Suprapubic skin (tissue), 4 donors: ENCODE data around the gene ENDOG. TPM values are rescaled to one million over a fixed set of nuclear protein-coding genes. Genes with fewer than 3 reads are reported as not detected.

Experiments
- DNase-seq, 2 donors: peaks; one replicate each; pipeline ENCODE4 v3.0.0-alpha.2; 2019; ENCODE audit warnings: low spot score in 2 of 2
- H3K27ac ChIP-seq: fragments of 200-600 bp; sonication (generic); one replicate; pipeline ENCODE4 v1.5.1; 2019
- H3K27me3 ChIP-seq: fragments of 200-600 bp; sonication (generic); one replicate; pipeline ENCODE4 v1.5.1; 2019
- H3K36me3 ChIP-seq: fragments of 200-600 bp; sonication (generic); one replicate; pipeline ENCODE4 v1.5.1; 2019
- H3K4me1 ChIP-seq: fragments of 200-600 bp; sonication (generic); one replicate; pipeline ENCODE4 v1.5.1; 2019
- H3K4me3 ChIP-seq: fragments of 200-600 bp; sonication (generic); one replicate; pipeline ENCODE4 v1.5.1; 2019; ENCODE audit warnings: mild to moderate bottlenecking
- H3K9me3 ChIP-seq: fragments of 200-600 bp; sonication (generic); one replicate; pipeline ENCODE4 v1.5.1; 2019
- CTCF ChIP-seq, 2 donors: fragments of 200-600 bp in 1 of 2; fragments of 450-650 bp in 1 of 2; sonication (generic) in 1 of 2; IDR thresholded peaks; one replicate each; pipeline ENCODE4 v1.5.1; 2016 to 2019; ENCODE audit warnings: antibody characterized with exemption in 2 of 2, mild to moderate bottlenecking in 1 of 2, moderate library complexity in 1 of 2
- EP300 ChIP-seq: sonication (generic); formaldehyde crosslinking; IDR thresholded peaks from one replicate; pipeline ENCODE4 v1.6.1; 2017; ENCODE audit warnings: antibody characterized with exemption
- POLR2A ChIP-seq, 2 donors: fragments of 450-650 bp; IDR thresholded peaks; one replicate each; pipeline ENCODE4 v1.6.1; 2017; ENCODE audit warnings: antibody characterized with exemption in 2 of 2, mild to moderate bottlenecking in 2 of 2, moderate library complexity in 2 of 2
- POLR2AphosphoS5 ChIP-seq, 3 donors: sonication (generic); formaldehyde crosslinking; IDR thresholded peaks; one replicate each; pipeline ENCODE4 v1.6.1; 2017; ENCODE audit warnings: antibody characterized with exemption in 3 of 3
- WGBS: methylation state at CpG from one replicate; pipeline ENCODE4 v1.1.5; 2018; 5-methylcytosine and 5-hydroxymethylcytosine counted together
- total RNA-seq, 4 donors: library from RNA; depleted of rRNA; stranded (reverse); fragments of >200 nt; gene quantifications; one replicate each; pipeline ENCODE4 v1.1.0, GENCODE V29; 2016

ENDOG gene
- total RNA-seq, 4 donors from 2014 or later: 11.5 to 34.0 (median 21.6) TPM

- Histone ChIP-seq H3K4me1 (peaks cover 2% of the 10 kb centered on the region), H3K27me3 (no peaks in the 10 kb centered on the region), H3K9me3 (no peaks in the 10 kb centered on the region), H3K4me3 (no peak overlapping the region), H3K27ac (no peak overlapping the region), H3K36me3 (no peaks in the 10 kb centered on the region)
- TF ChIP-seq EP300 (no peak), POLR2AphosphoS5 (IDR thresholded peaks at IDR 0.05) (no peak), POLR2A (IDR thresholded peaks at IDR 0.05) (no peak), CTCF (IDR thresholded peaks at IDR 0.05) (no peak)
- WGBS: 100% methylated on average over 1 of the region's 1 CpG
- DNase-seq: no peak
Measured at GRCh38 chr9:128782669-128783068, 35.6 kb upstream of the ENDOG start.

GRCh38 chr9:128785427-128785826, 32.9 kb upstream of the ENDOG start:
- H3K4me1 ChIP-seq: peaks cover 16% of the 10 kb centered on the region
- no peak for DNase-seq
- no peaks in the 10 kb centered on the region for H3K9me3 ChIP-seq
- H3K36me3 ChIP-seq: peaks cover 6% of the 10 kb centered on the region
- TF ChIP-seq POLR2A (IDR thresholded peaks at IDR 0.05): no peak
- TF ChIP-seq POLR2AphosphoS5 (IDR thresholded peaks at IDR 0.05): no peak
- TF ChIP-seq CTCF (IDR thresholded peaks at IDR 0.05): no peak
- TF ChIP-seq EP300: no peak
- 94% methylated on average over 6 of the region's 6 CpGs for WGBS
- H3K4me3 ChIP-seq: no peak overlapping the region
- no peak overlapping the region for H3K27ac ChIP-seq
- H3K27me3 ChIP-seq: no peaks in the 10 kb centered on the region

- DNase-seq: peak; percentile 95 to 96
- WGBS: 24% methylated on average over 15 of the region's 64 CpGs
- peaks cover 22% of the 10 kb centered on the region for H3K36me3 ChIP-seq
- TF ChIP-seq CTCF (IDR thresholded peaks at IDR 0.05) (no peak), POLR2AphosphoS5 (IDR thresholded peaks at IDR 0.05) (peak in 2 of 3 donors; percentile 28 to 81), POLR2A (IDR thresholded peaks at IDR 0.05) (no peak), EP300 (no peak)
- peak within 1 kb of the TSS; percentile 85 for H3K27ac ChIP-seq
- H3K9me3 ChIP-seq: no peaks in the 10 kb centered on the region
- H3K27me3 ChIP-seq: no peaks in the 10 kb centered on the region
- H3K4me3 ChIP-seq: peak within 1 kb of the TSS; percentile 79
- H3K4me1 ChIP-seq: peaks cover 16% of the 10 kb centered on the region
Measured at GRCh38 chr9:128786681-128787601, 31.4 kb upstream of the ENDOG start, which contains the start of gene TBC1D13. Gene TBC1D13 (plus strand): TSS chr9:128787253. CDS start chr9:128787354, 101 bp downstream.

GRCh38 chr9:128787659-128788058, 30.6 kb upstream of the ENDOG start:
- H3K36me3 ChIP-seq: peaks cover 29% of the 10 kb centered on the region
- H3K27me3 ChIP-seq: no peaks in the 10 kb centered on the region
- no peaks in the 10 kb centered on the region for H3K9me3 ChIP-seq
- peak overlapping the region; percentile 85 for H3K27ac ChIP-seq
- peak overlapping the region; percentile 79 for H3K4me3 ChIP-seq
- TF ChIP-seq CTCF (IDR thresholded peaks at IDR 0.05) (no peak), POLR2A (IDR thresholded peaks at IDR 0.05) (no peak), EP300 (no peak), POLR2AphosphoS5 (IDR thresholded peaks at IDR 0.05) (no peak)
- DNase-seq: no peak
- 3% methylated on average over 7 of the region's 7 CpGs for WGBS
- peaks cover 16% of the 10 kb centered on the region for H3K4me1 ChIP-seq

- no peak for DNase-seq
- H3K27me3 ChIP-seq: no peaks in the 10 kb centered on the region
- no peak overlapping the region for H3K27ac ChIP-seq
- H3K4me3 ChIP-seq: peak overlapping the region; percentile 79
- peaks cover 37% of the 10 kb centered on the region for H3K36me3 ChIP-seq
- peaks cover 16% of the 10 kb centered on the region for H3K4me1 ChIP-seq
- TF ChIP-seq POLR2AphosphoS5 (IDR thresholded peaks at IDR 0.05) (no peak), EP300 (no peak), POLR2A (IDR thresholded peaks at IDR 0.05) (no peak)
- 100% methylated on average over 1 of the region's 1 CpG for WGBS
- no peaks in the 10 kb centered on the region for H3K9me3 ChIP-seq
Measured at GRCh38 chr9:128788445-128788844, 29.9 kb upstream of the ENDOG start.
